Parathyroid adenoma (tissue), 2 donors: ENCODE results near the gene CFAP20.
"Not testable (repeated sequence)": the region's sequence is repeated elsewhere in the genome, so short reads cannot be mapped to it uniquely, and the experiment has no call there.

Source experiments
- H2AFZ ChIP-seq: fragments of 300-600 bp; sonication (generic); one replicate; pipeline ENCODE4 v1.7.0; 2017; ENCODE audit warnings: antibody characterized with exemption, mild to moderate bottlenecking
- H3K27ac ChIP-seq: fragments of 300-600 bp; sonication (generic); one replicate; pipeline ENCODE4 v1.7.0; 2017
- H3K27me3 ChIP-seq: fragments of 300-600 bp; sonication (generic); one replicate; pipeline ENCODE4 v1.7.0; 2017; ENCODE audit warnings: low read length; ENCODE audit not compliant: control insufficient read depth, insufficient read depth
- H3K36me3 ChIP-seq: fragments of 300-600 bp; sonication (generic); one replicate; pipeline ENCODE4 v1.7.0; 2017; ENCODE audit warnings: low read length; ENCODE audit not compliant: control insufficient read depth, insufficient read depth
- H3K4me1 ChIP-seq: fragments of 300-600 bp; sonication (generic); one replicate; pipeline ENCODE4 v1.7.0; 2017; ENCODE audit warnings: control low read depth
- H3K4me2 ChIP-seq: fragments of 300-600 bp; sonication (generic); one replicate; pipeline ENCODE4 v1.7.0; 2017; ENCODE audit warnings: low read length
- H3K4me3 ChIP-seq: fragments of 300-600 bp; sonication (generic); one replicate; pipeline ENCODE4 v1.7.0; 2017; ENCODE audit warnings: low read depth, low read length
- H3K79me2 ChIP-seq: fragments of 300-600 bp; sonication (generic); one replicate; pipeline ENCODE4 v1.7.0; 2017; ENCODE audit warnings: control low read depth
- H3K9ac ChIP-seq: fragments of 300-600 bp; sonication (generic); one replicate; pipeline ENCODE4 v1.7.0; 2017; ENCODE audit warnings: mild to moderate bottlenecking
- H3K9me3 ChIP-seq: fragments of 300-600 bp; sonication (generic); one replicate; pipeline ENCODE4 v1.7.0; 2017; ENCODE audit warnings: low read length; ENCODE audit not compliant: control insufficient read depth
- TF ChIP-seq, protein P1 (sequence below): fragments of 300-600 bp; sonication (generic); IDR thresholded peaks from one replicate; pipeline ENCODE4 v1.7.0; 2017; ENCODE audit warnings: antibody characterized with exemption, mild to moderate bottlenecking
- donor health status: primary hyperparathyroidism.

The CFAP20 gene

GRCh38 chr16:58074657-58075056, 54.5 kb downstream of the CFAP20 start:
- Histone ChIP-seq H3K4me1 (no peaks in the 10 kb centered on the region), H3K27me3 (no peaks in the 10 kb centered on the region), H3K4me2 (no peak overlapping the region), H3K4me3 (no peak overlapping the region), H3K9me3 (no peaks in the 10 kb centered on the region), H2AFZ (no peak overlapping the region), H3K79me2 (no peaks in the 10 kb centered on the region), H3K27ac (no peak overlapping the region), H3K36me3 (no peaks in the 10 kb centered on the region), H3K9ac (no peak overlapping the region)
- TF ChIP-seq, protein P1, sequence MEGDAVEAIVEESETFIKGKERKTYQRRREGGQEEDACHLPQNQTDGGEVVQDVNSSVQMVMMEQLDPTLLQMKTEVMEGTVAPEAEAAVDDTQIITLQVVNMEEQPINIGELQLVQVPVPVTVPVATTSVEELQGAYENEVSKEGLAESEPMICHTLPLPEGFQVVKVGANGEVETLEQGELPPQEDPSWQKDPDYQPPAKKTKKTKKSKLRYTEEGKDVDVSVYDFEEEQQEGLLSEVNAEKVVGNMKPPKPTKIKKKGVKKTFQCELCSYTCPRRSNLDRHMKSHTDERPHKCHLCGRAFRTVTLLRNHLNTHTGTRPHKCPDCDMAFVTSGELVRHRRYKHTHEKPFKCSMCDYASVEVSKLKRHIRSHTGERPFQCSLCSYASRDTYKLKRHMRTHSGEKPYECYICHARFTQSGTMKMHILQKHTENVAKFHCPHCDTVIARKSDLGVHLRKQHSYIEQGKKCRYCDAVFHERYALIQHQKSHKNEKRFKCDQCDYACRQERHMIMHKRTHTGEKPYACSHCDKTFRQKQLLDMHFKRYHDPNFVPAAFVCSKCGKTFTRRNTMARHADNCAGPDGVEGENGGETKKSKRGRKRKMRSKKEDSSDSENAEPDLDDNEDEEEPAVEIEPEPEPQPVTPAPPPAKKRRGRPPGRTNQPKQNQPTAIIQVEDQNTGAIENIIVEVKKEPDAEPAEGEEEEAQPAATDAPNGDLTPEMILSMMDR: no peak

DNA sequence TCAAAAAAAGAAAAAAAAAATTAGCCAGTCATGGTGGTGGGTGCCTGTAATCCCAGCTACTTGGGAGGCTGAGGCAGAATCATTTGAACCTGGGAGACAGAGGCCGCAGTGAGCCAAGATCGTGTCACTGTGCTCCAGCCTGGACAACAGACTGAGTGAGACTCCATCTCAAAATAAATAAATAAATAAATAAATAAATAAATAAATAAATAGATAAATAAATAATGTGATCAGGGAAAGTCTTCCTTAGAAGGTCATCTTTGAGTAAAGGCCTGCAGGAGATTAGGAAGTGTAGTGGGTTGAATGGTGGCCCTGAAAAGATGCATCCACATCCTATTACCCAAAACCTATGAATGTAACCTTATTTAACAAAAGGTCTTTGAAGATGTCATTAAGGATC, 56.1 kb downstream of the CFAP20 start:
- H3K4me2 ChIP-seq, H3K36me3 ChIP-seq, H2AFZ ChIP-seq, H3K27me3 ChIP-seq, H3K4me1 ChIP-seq, H3K4me3 ChIP-seq, H3K9me3 ChIP-seq, H3K9ac ChIP-seq, H3K79me2 ChIP-seq, H3K27ac ChIP-seq: not testable (repeated sequence)

DNA sequence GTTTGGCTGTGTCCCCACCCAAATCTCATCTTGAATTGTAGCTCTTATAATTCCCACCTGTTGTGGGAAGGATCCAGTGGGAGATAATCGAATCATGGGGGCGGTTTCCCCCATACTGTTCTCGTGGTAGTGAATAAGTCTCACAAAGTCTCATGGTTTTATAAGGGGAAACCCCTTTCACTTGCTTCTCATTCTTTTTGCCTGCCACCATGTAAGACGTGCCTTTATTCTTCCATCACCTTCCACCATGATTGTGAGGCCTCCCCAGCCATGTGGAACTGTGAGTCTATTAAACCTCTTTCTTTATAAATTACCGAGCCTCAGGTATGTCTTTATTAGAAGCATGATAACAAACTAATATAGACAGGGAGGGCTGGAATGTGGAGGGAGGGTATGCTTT, 57.0 kb downstream of the CFAP20 start:
- not testable (repeated sequence) for H3K27ac ChIP-seq, H3K4me3 ChIP-seq, H3K4me2 ChIP-seq, H3K79me2 ChIP-seq, H3K4me1 ChIP-seq, H2AFZ ChIP-seq, H3K9ac ChIP-seq, H3K27me3 ChIP-seq, H3K9me3 ChIP-seq, H3K36me3 ChIP-seq

DNA sequence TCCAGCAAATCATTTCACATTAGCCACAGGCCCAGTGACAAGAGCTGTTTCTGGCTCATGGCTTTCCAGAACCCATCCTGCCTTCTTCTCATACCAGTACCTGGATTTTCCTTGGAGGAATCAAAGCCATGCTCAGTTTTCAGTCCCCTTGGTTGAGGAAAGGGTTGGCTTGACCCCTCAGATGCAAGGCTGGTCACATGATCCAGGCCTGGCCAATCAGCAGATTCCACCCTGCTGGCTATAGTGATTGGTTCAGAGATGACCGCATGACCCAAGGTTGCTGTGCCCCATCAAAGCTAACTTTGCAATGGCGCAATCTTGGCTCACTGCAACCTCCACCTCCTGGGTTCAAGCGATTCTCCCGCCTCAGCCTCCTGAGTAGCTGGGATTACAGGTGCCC, 58.6 kb downstream of the CFAP20 start:
- Histone ChIP-seq H3K9ac (no peak overlapping the region), H3K79me2 (no peaks in the 10 kb centered on the region)
- TF ChIP-seq, protein P1: no peak

More for the DNA sequence above, 58.6 kb downstream of the CFAP20 start:
- Histone ChIP-seq H3K36me3 (no peaks in the 10 kb centered on the region), H3K9me3 (no peaks in the 10 kb centered on the region), H3K4me2 (no peak overlapping the region), H3K4me1 (no peaks in the 10 kb centered on the region), H3K27ac (no peak overlapping the region), H3K27me3 (no peaks in the 10 kb centered on the region), H3K4me3 (no peak overlapping the region), H2AFZ (no peak overlapping the region)
